KMS-11 (cell line): ENCODE measurements around the gene DENND4C.

Experiments used
- H2AFZ ChIP-seq: fragments of 200-600 bp; sonication (generic); 2 replicates; pipeline ENCODE4 v1.6.1; 2016; ENCODE audit warnings: antibody characterized with exemption, mixed run types, low read depth
- H3K27ac ChIP-seq: fragments of 200-600 bp; sonication (generic); 2 replicates; pipeline ENCODE4 v1.6.1; 2016; ENCODE audit warnings: mild to moderate bottlenecking, mixed run types
- H3K27me3 ChIP-seq: fragments of 200-600 bp; sonication (generic); 2 replicates; pipeline ENCODE4 v1.6.1; 2017; ENCODE audit warnings: mild to moderate bottlenecking, low read depth, mixed run types, moderate library complexity; ENCODE audit not compliant: insufficient read depth
- H3K36me3 ChIP-seq: fragments of 200-600 bp; sonication (generic); 2 replicates; pipeline ENCODE4 v1.6.1; 2017; ENCODE audit warnings: mild to moderate bottlenecking, mixed run types; ENCODE audit not compliant: insufficient read depth
- H3K4me1 ChIP-seq: fragments of 200-600 bp; sonication (generic); 2 replicates; pipeline ENCODE4 v1.6.1; 2016; ENCODE audit warnings: mild to moderate bottlenecking, low read depth, mixed run types; ENCODE audit not compliant: poor library complexity, severe bottlenecking
- H3K4me2 ChIP-seq: fragments of 200-600 bp; sonication (generic); 2 replicates; pipeline ENCODE4 v1.7.0; 2016; ENCODE audit warnings: mild to moderate bottlenecking, mixed run types
- H3K4me3 ChIP-seq: fragments of 200-600 bp; sonication (generic); IDR thresholded peaks from 2 replicates; pipeline ENCODE4 v1.6.1; 2017; ENCODE audit warnings: low read depth, low read length, mixed read lengths; ENCODE audit not compliant: insufficient read depth
- H3K79me2 ChIP-seq: fragments of 200-600 bp; sonication (generic); 2 replicates; pipeline ENCODE4 v1.6.1; 2016; ENCODE audit warnings: low read depth, mixed run types; ENCODE audit not compliant: insufficient read depth
- H3K9ac ChIP-seq: fragments of 200-600 bp; sonication (generic); 2 replicates; pipeline ENCODE4 v1.6.1; 2016; ENCODE audit warnings: mild to moderate bottlenecking, mixed run types
- H4K20me1 ChIP-seq: fragments of 200-600 bp; sonication (generic); 2 replicates; pipeline ENCODE4 v1.6.1; 2016; ENCODE audit warnings: mild to moderate bottlenecking, mixed run types; ENCODE audit not compliant: insufficient read depth
- CTCF ChIP-seq: fragments of 200-600 bp; sonication (generic); conservative IDR thresholded peaks from 2 replicates; pipeline ENCODE4 v1.6.1; 2017; ENCODE audit warnings: low read depth, mild to moderate bottlenecking, antibody characterized with exemption, low read length, moderate library complexity, mixed read lengths

The DENND4C gene

GRCh38 chr9:19269582-19269981, 39.1 kb downstream of the DENND4C start:
- TF ChIP-seq CTCF, result no peak
- Histone ChIP-seq H3K4me3 (no peak overlapping the region), H4K20me1 (no peaks in the 10 kb centered on the region), H3K4me2 (no peak overlapping the region), H3K27ac (no peak overlapping the region), H3K36me3 (no peaks in the 10 kb centered on the region), H2AFZ (no peak overlapping the region), H3K9ac (no peak overlapping the region), H3K4me1 (peaks cover 3% of the 10 kb centered on the region), H3K27me3 (no peaks in the 10 kb centered on the region), H3K79me2 (peaks cover 13% of the 10 kb centered on the region; the same call in 1 of the 2 replicates)

DNA sequence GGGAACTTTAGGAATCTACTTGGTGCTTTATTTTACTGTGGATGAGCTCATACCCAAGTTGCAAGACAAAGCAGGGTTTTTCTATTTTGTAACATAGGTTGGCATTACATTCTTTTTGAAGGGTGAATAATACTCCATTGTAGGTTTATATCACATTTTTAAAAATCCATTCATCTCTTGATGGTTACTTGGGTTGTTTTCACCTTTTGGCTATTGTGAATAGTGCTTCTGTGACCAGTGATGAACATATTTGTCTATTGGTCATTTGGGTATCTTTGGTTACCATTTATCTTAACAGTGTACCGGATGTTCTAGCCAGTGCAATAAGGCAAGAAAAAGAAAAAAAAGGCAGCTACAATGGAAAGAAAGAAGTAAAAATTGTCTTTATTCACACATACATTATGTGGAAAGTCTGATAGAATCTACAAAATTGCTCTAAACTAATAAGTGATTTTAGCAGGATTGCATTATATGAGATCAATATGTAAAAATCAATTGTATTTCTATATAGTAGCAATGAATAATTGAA, 40.0 kb downstream of the DENND4C start:
- H2AFZ ChIP-seq, result no peak overlapping the region
- no peaks in the 10 kb centered on the region for H4K20me1 ChIP-seq
- H3K4me1 ChIP-seq, result peaks cover 3% of the 10 kb centered on the region
- H3K36me3 ChIP-seq, result no peaks in the 10 kb centered on the region
- no peak overlapping the region for H3K27ac ChIP-seq
- H3K27me3 ChIP-seq, result no peaks in the 10 kb centered on the region
- no peak overlapping the region for H3K4me2 ChIP-seq
- H3K9ac ChIP-seq, result no peak overlapping the region
- no peak for TF ChIP-seq CTCF
- H3K79me2 ChIP-seq, result peaks cover 10% of the 10 kb centered on the region; the same call in 1 of the 2 replicates
- H3K4me3 ChIP-seq, result no peak overlapping the region

- peaks cover 3% of the 10 kb centered on the region for H3K4me1 ChIP-seq
- peaks cover 10% of the 10 kb centered on the region; the same call in 1 of the 2 replicates for H3K79me2 ChIP-seq
- no peak overlapping the region for H3K27ac ChIP-seq
Measured at GRCh38 chr9:19271081-19271480, 40.6 kb downstream of the DENND4C start.

GRCh38 chr9:19281801-19282200, 51.3 kb downstream of the DENND4C start:
- H3K4me1 ChIP-seq, result no peaks in the 10 kb centered on the region

More at GRCh38 chr9:19271081-19271480, 40.6 kb downstream of the DENND4C start:
- Histone ChIP-seq H3K36me3 (no peaks in the 10 kb centered on the region), H2AFZ (no peak overlapping the region), H4K20me1 (no peaks in the 10 kb centered on the region), H3K9ac (no peak overlapping the region), H3K4me3 (no peak overlapping the region), H3K4me2 (no peak overlapping the region), H3K27me3 (no peaks in the 10 kb centered on the region)
- no peak for TF ChIP-seq CTCF

More at GRCh38 chr9:19281801-19282200, 51.3 kb downstream of the DENND4C start:
- no peak overlapping the region for H3K27ac ChIP-seq
- H4K20me1 ChIP-seq, result no peaks in the 10 kb centered on the region
- H3K27me3 ChIP-seq, result no peaks in the 10 kb centered on the region
- H2AFZ ChIP-seq, result no peak overlapping the region
- no peak for TF ChIP-seq CTCF
- H3K4me3 ChIP-seq, result no peak overlapping the region
- no peaks in the 10 kb centered on the region for H3K79me2 ChIP-seq
- no peaks in the 10 kb centered on the region for H3K36me3 ChIP-seq
- no peak overlapping the region for H3K4me2 ChIP-seq
- H3K9ac ChIP-seq, result no peak overlapping the region
